HG03558 (cell line): ENCODE results near the gene MUC5B.
"Not testable (repeated sequence)": the region's sequence is repeated elsewhere in the genome, so short reads cannot be mapped to it uniquely, and the experiment has no call there.

Experiments used
- ATAC-seq: cut with Tn5 transposase; IDR thresholded peaks from one replicate; pipeline ENCODE4 v1.9.1; 2021; ENCODE audit warnings: moderate number of reproducible peaks; ENCODE audit not compliant: unreplicated experiment; ENCODE audit errors: extremely low read depth

MUC5B gene, protein sequence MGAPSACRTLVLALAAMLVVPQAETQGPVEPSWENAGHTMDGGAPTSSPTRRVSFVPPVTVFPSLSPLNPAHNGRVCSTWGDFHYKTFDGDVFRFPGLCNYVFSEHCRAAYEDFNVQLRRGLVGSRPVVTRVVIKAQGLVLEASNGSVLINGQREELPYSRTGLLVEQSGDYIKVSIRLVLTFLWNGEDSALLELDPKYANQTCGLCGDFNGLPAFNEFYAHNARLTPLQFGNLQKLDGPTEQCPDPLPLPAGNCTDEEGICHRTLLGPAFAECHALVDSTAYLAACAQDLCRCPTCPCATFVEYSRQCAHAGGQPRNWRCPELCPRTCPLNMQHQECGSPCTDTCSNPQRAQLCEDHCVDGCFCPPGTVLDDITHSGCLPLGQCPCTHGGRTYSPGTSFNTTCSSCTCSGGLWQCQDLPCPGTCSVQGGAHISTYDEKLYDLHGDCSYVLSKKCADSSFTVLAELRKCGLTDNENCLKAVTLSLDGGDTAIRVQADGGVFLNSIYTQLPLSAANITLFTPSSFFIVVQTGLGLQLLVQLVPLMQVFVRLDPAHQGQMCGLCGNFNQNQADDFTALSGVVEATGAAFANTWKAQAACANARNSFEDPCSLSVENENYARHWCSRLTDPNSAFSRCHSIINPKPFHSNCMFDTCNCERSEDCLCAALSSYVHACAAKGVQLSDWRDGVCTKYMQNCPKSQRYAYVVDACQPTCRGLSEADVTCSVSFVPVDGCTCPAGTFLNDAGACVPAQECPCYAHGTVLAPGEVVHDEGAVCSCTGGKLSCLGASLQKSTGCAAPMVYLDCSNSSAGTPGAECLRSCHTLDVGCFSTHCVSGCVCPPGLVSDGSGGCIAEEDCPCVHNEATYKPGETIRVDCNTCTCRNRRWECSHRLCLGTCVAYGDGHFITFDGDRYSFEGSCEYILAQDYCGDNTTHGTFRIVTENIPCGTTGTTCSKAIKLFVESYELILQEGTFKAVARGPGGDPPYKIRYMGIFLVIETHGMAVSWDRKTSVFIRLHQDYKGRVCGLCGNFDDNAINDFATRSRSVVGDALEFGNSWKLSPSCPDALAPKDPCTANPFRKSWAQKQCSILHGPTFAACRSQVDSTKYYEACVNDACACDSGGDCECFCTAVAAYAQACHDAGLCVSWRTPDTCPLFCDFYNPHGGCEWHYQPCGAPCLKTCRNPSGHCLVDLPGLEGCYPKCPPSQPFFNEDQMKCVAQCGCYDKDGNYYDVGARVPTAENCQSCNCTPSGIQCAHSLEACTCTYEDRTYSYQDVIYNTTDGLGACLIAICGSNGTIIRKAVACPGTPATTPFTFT (N-terminal part only)

DNA sequence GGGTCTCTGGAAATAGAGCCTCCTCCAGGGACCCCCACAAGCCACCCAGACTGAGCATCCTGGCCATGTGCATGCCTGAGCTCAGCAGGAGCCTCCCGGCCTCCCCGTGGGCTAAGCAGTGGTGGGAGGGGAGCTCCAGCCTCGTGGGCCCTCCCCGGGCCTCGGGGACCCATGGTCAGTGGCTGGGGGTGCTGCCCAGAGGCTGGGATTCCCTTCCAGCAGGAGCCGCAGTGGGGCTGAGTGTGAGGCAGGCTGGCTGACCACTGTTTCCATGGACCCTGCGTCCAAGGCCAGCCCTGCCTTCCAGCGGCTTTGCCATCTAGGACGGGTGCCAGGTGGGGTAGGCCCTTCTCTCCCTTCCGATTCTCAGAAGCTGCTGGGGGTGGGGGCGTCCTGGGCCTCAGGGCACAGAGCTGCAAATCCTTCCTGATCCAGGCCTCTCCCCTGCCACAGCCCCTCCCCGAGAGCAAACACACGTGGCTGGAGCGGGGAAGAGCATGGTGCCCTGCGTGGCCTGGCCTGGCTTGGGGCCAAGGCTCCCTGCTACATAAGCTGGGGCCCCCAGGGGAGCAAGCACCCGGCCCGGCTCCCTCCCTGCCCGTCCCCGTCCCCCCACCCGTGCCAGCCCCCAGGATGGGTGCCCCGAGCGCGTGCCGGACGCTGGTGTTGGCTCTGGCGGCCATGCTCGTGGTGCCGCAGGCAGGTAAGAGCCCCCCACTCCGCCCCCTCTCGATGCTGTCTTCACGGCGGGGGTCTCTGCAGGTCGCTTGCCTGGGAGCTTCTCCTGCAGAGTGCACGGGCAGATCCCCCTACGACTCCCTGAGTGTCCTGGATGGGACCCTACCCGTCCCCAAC, at the start of gene MUC5B:
MUC5B (plus strand) TSS at position 576 of the 855 bp plus-strand sequence; CDS start at position 634, 58 bp downstream.
- ATAC-seq = no peak

DNA sequence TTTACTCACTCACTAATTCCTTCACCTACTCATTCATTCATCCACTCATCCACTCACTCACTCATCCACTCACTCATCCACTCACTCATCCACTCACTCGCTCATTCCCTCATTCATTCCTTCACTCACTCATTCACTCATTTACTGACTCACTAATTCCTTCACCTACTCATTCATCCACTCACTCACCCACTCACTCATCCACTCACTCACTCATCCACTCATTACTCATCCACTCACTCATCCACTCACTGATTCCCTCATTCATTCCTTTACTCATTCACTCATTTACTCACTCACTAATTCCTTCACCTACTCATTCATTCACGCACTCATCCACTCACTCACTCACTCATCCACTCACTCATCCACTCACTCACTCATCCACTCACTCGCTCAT, 49.5 kb upstream of the MUC5B start:
- not testable (repeated sequence) for ATAC-seq

DNA sequence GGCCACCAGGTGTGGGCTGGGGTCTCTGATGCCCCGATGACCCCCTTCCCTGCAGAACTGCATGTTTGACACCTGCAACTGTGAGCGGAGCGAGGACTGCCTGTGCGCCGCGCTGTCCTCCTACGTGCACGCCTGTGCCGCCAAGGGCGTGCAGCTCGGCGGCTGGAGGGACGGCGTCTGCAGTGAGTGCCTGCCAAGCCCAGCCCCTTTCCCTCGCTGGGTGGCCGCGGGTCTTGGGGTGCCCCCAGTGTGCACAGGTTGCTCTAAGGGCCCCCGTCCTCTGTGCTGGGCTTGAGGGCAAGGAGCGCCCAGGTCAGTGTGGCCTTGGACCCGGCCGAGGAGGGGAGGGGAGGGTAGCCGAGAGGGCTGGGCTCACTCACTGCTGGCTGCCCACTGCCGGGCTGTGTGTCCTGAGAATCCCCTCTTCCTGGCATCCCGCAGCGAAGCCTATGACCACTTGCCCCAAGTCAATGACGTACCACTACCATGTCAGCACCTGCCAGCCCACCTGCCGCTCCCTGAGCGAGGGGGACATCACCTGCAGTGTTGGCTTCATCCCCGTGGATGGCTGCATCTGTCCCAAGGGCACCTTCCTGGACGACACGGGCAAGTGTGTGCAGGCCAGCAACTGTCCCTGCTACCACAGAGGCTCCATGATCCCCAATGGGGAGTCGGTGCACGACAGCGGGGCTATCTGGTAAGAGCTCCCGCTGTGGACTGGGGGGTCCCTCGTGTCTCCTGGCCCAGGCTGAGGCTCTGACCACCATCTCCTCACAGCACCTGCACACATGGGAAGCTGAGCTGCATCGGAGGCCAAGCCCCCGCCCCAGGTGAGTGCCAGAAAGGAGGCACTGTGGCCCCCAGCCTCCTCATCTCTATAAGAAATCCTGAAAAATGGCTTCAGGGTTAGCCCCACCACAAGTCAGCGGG, 48.2 kb upstream of the MUC5B start:
- no peak for ATAC-seq

DNA sequence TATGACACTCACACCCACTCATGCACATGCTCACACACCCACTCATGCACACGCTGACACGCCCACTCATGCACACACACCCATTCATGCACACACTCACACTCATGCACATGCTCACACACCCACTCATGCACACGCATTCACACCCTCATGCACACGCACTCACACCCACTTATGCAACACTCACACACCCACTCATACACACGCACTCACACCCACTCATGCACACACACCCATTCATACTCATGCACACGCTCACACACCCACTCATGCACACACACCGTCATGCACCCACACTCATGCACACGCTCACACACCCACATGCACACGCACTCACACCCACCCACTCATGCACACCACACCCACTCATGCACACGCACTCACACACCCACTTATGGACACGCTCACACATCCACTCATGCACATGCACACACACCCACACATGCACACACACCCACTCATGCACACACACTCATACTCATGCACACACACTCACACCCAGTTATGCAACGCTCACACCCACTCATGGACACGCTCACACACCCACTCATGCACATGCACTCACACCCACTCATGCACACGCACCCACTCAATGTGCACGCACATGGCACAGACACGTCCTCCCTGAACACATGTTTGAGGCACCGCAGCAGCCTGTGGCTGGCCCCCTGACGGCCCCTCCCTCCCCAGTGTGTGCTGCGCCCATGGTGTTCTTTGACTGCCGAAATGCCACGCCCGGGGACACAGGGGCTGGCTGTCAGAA, 47.2 kb upstream of the MUC5B start:
- ATAC-seq = no peak

DNA sequence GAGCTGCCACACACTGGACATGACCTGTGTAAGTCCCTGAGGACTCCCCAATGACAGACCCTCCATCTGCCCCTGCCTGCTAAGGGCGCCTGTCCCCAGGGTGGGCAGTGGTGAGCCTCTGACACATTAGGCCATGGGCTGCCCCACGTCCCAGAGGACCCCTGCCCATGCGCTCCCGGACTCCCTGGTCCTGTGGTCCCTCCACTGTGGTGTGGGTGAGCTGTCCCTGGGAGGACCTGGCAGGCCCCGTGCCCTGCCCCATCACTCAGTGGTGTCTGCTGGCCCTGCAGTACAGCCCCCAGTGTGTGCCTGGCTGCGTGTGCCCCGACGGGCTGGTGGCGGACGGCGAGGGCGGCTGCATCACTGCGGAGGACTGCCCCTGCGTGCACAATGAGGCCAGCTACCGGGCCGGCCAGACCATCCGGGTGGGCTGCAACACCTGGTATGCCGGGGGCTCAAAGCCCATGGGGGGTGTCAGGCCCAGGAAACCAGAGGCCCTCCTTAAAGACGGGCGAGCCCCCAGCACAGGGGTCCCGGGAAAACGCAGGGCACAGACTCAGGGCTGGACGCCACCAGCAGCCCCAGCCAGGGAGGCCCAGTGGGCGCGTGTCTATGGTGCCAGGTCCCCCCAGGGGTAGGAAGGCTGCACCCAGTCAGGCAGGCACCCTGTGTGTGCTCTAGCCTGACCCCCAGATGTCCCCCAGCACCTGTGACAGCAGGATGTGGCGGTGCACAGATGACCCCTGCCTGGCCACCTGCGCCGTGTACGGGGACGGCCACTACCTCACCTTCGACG, 46.4 kb upstream of the MUC5B start:
- no peak for ATAC-seq

DNA sequence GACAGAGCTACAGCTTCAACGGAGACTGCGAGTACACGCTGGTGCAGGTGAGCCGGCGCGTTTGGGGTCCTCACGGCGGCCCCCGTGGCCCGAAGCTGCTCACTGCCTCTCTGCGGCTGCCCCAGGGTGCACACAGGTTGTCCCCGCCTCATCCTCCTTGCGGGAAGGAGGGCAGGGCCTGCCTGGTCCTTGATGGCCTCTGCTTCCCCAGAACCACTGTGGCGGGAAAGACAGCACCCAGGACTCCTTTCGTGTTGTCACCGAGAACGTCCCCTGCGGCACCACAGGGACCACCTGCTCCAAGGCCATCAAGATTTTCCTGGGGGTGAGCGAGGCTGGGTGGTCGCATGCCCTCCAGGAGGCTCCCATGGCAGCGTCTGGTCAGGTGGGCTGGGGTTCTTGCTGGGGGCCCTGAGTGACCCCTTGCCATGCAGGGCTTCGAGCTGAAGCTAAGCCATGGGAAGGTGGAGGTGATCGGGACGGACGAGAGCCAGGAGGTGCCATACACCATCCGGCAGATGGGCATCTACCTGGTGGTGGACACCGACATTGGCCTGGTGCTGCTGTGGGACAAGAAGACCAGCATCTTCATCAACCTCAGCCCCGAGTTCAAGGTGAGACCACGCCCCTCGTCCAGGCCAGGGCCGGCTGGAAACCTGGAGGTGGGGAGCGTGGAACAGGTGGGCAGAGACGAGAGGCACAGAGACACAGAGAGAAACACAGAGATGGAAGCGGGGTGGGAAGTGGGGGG, 45.7 kb upstream of the MUC5B start:
- ATAC-seq = no peak

DNA sequence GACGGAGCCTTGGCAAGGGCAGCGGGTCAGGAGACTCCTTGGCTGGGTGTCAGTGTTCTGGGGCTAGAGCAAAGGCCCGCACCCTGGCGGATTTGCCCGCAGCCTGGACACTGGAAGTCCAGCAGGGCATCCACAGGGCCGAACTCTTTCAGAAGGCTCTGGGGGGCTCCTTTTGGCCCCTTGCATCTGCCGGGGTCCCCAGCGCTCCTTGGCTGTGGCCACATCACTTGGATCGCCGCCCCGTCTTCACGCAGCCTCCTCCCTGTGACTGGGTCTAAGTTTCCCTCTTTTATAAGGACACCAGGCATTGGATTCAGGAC, 45.1 kb upstream of the MUC5B start:
- no peak for ATAC-seq

DNA sequence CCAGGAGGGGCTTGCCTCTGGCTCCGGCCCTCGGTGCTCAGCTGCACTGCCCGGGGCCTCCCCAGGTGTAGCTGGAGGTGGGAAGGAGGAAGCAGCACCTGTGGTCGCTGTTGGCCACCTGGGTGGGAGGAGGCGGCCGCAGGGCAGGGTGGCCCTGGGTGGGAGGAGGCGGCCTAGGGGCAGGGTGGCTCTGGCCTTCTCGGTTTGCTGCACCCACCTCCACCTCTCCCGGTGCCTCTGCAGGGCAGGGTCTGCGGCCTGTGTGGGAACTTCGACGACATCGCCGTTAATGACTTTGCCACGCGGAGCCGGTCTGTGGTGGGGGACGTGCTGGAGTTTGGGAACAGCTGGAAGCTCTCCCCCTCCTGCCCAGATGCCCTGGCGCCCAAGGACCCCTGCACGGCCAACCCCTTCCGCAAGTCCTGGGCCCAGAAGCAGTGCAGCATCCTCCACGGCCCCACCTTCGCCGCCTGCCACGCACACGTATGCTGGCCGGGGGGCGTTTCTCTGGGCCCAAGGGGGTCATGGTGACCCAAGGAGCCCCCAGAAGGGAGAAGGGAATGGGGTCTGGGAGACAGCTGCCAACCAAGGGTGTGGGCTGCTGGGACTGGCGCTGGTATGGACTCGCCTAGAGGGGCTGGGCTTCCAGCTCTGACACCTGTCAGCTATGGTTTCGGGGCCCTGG, 44.5 kb upstream of the MUC5B start:
- ATAC-seq = no peak

DNA sequence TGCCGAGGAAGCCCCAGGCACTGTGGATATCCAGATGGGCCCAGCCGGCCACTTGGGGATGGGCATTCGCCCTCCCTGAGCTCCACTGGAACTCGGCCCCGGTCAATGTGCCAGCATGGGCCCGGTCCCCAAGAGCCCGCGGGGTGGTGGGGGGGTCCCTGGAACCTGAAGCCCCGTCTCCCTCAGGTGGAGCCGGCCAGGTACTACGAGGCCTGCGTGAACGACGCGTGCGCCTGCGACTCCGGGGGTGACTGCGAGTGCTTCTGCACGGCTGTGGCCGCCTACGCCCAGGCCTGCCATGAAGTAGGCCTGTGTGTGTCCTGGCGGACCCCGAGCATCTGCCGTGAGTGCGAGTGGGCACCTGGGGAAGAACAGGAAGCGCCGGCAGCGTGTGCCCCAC, 44.0 kb upstream of the MUC5B start:
- no peak for ATAC-seq

DNA sequence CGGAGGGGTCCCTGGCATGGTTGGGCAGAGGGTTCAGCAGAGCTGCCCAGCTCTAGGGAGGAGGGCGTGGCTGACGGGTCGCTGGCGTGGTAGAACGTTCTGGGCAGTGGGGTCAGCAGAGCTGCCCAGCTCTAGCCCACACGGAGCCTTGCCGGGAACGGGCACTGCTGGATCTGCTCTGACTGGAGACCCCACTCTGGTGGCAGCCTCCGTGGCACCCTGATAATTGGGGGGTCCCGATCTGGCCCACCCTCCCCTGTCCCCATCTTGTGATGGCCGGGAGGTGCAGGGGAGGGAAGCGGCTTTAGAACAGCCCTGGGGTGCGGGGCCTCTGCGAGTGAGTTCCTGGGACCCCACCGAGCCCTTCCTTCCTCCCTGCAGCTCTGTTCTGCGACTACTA, 43.2 kb upstream of the MUC5B start:
- ATAC-seq = no peak

DNA sequence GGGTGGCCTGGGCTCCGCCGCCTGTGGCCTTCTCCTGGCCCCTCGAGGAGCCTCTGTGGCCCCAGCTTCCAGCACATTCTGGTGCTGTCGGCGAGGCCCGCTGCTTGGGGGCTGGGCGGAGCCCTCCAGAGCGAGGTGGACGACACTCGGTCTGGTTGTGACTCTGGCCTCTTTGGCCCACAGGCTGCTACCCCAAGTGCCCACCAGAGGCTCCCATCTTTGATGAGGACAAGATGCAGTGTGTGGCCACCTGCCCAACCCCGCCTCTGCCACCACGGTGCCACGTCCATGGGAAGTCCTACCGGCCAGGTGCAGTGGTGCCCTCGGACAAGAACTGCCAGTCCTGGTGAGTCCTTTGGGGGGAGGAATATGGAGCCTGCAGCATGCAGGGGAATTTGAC, 42.7 kb upstream of the MUC5B start:
- ATAC-seq = no peak

DNA sequence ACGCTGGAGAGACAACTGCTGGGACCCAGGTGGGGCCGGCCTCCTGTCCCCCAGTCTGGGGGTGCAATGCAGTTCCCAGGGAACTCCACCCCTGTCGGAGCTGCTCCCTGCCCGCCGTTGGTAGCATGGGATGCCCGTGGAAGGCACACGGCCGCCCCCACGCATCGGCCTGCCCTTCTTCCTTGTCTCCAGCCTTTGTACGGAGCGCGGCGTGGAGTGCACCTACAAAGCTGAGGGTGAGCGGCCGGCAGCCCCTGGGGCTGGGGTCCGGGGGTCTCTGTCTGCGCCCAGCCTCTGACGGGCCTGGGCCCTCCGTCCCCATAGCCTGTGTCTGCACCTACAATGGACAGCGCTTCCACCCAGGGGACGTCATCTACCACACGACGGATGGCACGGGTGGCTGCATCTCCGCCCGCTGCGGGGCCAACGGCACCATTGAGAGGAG, 41.9 kb upstream of the MUC5B start:
- ATAC-seq = no peak

DNA sequence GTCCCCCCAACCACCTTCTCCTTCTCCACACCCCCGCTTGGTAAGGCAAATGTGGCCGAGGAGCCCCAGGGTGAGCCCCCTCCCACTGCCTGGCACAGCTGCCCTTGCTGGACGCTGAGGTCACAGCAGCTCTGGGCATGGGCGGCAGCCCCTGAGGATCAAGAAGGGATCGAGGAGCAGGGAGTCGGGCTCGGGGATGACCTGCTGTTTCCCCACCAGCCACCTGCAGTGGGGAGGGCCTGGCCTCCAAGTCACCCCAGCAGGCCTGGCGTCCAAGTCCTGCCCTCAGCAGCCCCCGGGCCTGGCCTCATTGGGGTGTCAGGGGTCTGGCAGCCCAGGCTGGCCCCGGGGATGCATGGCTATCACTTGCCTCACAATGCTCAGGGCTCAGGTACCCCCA, 41.4 kb upstream of the MUC5B start:
- ATAC-seq = no peak

DNA sequence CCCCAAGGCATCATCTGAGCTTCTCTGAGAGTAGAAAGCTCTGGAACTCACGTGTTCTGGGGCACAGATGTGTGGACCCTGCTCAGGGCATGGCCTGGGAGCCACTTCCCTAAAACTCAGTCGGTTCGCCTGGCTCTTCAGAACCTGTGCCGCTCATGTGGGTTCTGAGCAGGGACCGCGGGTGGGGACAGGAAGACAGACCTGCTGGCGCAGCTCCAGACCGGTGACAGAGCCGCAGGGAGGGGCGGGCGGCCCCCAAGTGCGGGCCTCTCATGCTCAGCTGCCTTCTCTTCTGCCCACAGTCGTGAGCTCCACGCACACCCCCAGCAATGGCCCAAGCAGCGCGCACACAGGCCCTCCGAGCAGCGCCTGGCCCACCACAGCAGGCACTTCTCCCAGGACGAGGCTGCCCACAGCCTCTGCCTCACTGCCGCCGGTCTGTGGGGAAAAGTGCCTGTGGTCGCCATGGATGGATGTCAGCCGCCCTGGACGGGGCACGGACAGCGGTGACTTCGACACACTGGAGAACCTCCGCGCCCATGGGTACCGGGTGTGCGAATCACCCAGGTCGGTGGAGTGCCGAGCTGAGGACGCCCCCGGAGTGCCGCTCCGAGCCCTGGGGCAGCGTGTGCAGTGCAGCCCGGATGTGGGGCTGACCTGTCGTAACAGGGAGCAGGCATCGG, 40.9 kb upstream of the MUC5B start:
- no peak for ATAC-seq

DNA sequence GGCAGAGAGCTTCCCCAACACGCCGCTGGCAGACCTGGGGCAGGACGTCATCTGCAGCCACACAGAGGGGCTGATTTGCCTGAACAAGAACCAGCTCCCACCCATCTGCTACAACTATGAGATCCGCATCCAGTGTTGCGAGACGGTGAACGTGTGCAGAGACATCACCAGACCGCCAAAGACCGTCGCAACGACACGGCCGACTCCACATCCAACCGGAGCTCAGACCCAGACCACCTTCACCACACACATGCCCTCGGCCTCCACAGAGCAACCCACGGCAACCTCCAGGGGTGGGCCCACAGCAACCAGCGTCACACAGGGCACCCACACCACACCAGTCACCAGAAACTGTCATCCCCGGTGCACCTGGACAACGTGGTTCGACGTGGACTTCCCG, 38.7 kb upstream of the MUC5B start:
- not testable (repeated sequence) for ATAC-seq
